NCI-H2171 (cell line): ENCODE measurements around the gene TBC1D21.

Experiments
- DNase-seq: peaks from one replicate; lab custom pipeline; 2025; lab: John Stamatoyannopoulos, UW

TBC1D21 gene

DNA sequence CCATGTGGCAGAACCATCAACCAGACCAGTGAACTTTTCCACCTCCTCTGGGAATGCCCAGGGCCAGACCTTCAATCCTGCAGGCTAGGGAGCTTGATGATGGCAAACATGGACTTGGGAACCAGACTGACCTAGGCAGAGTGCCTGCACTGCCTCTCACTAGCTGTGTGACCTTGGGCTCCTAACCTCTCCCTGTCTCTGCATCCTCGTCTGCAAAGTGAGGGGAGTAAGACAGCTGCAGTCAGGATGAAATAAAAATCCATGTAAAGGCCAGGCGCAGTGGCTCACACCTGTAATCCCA lies 35.4 kb downstream of the TBC1D21 start:
- no peak for DNase-seq

DNA sequence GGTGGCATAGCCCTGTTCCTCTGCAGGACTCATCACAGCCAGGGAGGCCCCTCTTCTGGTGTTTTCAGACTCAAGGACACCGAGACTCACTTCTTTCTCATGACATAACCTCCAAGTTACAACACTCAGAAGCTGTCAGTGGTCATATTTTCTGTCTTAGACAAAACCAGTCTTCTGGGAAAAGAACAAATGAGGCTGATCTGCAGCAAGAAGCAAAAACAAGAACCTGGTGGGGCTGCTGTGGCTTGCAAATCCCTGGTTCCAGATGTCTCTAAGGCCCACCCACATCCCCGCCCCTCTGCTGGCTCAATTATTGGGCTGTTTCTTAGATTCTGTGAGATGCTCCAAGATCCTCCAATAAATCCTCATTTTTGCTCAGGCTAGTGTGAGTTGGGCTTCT lies 36.3 kb downstream of the TBC1D21 start:
- DNase-seq, result no peak

DNA sequence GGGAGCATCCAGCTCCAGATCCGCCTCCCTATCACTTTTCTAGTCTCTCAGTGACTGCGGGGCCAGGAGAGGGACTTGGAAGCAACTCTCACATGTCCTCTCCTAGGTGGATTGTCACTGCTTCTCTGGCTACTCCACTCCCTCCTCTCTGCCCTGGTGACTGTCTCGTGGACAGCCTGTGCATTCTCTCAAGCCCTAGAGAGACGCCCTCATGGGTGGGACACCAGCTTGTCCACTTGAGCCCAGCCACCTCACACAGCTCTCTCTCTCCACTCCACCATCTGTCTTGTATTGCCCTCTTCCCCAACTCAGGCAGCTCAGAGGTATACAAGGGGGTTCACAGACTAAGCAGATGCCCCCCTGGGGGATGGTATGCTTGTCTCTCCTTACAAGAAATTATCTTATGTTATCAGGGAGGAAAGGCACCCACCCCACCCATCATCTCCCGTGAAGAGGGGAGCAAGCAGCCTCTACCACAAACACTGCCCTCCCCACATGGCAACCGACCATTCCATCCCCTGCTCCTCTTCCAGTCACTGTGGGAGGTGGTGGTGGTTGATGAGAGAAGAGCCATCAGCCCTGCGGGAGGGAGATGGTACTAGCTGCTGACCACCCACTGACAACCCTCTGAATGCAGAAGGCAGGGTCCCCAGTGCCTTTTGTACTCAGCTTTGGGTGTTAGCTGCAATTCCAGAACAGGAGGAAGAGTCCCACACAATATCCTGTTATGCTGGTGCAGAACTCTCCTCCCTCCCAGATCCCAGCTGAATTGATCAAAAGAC lies 37.3 kb downstream of the TBC1D21 start:
- DNase-seq, result no peak

DNA sequence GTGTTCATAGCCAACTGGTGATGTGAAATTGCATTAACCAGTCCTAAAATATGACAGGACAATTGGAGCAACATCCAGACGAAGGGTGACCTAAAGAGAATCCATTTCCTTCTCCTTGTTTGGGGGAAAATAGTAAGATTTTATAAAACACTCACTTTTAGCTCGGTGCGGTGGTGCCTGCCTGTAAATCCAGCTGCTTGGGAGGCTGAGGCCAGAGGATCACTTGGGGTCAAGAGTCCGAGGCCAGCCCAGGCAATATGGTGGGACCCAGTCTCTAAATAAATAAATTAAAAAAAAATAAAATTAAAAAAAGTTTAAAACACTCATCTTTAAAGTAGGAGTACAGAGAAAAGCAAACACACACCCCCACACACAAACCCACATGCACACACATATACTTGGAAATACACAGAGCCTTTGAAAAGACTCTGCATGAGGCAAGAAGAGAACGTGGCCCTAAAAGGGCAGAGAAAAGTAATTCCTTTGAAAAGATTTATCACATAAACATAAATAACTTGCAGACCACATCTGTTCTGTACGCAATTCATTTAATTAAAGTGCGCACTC lies 38.7 kb downstream of the TBC1D21 start:
- DNase-seq, result no peak

DNA sequence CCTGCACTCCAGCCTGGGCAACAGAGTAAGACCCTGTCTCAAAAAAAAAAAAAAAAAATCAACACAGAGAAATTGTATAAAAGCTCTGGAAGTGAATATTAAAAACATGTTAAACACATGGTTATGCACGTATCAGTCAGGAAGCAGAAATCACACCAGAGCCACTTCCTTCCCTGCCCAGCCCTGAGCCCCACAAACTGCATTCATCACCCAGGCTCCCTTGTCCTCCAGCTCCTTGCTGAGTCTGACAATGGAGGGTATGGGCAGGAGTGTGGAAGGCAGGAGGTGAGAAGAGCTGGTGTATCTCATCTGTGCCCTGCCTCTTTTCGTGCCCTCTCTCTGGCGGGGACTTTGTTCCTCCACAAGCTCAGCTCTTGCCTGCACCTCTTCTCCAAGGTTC lies 40.8 kb downstream of the TBC1D21 start:
- DNase-seq, result no peak

DNA sequence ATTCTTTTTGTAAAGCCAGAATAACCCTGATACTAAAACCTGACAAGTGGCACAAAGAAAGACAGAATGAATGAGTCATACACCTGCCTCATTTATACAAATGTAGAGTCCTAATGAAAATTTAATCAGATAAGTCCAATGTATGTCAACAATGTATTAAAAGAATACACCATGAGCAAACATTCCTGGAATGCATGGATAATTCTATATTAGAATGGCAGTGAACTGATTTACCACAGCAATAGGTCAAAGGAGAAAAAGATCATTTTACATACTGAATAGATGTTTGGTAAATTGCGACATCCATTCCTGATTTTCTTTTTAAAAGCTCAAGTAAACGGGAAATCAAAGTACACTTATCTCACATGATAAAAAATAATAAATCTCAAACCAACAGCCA lies 41.7 kb downstream of the TBC1D21 start:
- no peak for DNase-seq

DNA sequence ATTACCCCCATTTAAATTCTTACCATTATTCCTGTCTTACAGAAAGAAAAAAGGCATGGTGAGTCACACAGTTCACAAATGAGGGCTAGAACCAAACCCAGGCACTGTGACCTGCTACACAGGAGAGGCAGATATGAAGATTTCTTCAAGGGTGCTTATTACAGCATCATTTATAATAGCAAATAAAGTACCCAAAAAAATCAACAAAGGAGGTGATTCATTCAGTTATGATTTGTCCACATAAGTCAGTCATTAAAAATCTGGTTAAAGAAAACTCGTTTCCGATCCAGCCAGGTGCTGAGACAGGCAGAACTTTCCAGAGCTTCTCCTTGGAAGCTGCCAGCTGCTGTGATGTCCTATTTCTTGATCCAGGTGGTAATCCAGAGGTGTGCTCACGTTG lies 45.4 kb downstream of the TBC1D21 start:
- DNase-seq, result no peak

DNA sequence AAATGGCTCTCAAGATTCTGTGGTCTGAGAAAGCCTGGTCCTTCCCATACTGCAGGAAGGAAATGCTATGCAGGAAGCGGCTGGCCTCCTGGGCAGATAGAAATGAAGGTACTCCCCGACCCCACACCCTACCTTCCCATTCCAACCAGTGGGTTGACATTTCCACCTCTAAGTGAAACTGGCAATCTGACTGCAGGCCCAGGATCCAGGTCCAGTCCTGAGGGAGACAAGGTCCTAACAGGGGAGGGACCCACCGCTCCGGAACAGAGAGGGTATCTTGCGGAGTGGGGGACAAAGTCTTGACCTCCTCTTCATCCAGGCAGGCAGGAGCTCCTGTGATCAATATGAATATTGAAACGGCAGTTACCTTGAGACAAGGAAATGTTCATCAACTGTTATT lies 46.3 kb downstream of the TBC1D21 start:
- no peak for DNase-seq

DNA sequence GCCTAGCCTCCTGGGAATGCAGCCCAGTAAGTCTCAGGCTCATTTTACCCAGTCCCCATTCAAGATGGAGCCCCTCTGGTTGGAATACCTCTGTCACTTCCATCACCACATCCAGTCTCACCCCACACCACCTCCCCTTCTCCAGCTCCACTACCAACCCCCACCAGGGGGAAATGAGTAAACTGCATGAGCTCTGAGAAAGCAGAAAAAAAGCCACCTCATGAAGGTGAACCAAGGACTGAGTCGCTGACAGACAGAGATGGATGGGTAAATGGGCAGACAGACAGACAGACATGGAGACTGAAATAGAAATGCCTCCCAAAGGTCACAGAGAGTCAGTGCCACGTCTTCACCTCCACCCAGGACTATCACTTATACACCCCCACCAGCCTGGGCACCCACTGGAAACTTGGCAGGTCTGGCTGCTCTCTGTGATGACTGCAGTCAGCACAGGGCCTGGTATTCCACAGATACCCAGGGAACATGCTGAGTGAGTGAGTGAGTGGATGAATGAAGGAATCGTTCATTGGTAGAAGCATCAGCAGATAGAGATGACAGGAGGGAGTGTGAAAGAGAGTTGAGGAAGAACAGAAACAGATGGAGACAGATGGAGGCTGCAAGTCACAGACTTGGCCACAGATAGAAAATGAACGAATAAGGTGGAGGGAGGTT lies 48.0 kb downstream of the TBC1D21 start:
- DNase-seq, result peak; percentile 16

DNA sequence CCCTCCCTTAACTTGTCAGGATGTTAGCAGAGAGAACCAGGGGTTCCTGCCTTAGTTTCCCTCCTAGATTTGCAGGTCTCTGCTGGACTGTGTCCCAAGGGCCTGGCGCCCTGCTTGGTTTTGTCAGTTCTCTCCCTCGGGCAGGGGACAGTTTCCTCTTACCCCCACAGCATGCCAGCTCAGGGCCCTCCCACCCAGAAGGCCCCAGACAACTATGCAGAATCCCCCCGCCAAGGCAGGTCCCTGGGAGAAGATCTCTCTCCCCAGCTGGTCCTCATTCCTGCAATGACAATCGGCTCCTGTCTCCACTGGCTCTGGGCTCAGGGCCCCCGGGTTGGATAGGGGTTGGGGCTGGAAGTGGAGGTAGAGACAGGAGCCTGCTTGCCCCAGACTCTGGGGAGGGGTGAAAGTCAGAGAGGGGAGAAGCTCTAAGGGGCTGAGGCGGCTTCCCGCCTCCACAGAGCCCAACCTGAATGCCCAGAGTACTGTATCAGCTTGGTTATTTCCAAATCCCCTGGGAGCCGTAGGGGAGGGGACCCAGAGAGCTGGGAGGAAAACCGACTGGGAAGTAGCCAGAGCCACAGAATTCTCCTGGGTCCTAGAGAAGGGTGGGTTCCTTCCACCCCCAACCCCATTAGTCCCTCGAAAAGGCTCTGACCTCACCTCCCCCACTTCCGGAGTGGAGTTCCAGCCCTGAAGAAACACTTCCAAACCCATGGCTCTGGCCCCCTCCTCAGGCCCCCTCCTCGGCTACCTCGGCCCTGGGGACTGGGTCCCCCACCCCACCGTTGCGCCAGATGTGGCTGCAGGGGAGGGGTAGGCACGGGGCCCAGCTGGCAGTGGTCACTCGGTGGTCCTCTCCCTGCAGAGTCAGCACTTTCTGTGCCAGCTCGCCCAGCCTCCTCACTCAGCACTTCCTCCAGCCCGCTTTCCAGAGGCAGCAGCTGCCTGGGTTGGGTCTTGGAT lies 49.1 kb downstream of the TBC1D21 start:
- DNase-seq, result peak; percentile 84

DNA sequence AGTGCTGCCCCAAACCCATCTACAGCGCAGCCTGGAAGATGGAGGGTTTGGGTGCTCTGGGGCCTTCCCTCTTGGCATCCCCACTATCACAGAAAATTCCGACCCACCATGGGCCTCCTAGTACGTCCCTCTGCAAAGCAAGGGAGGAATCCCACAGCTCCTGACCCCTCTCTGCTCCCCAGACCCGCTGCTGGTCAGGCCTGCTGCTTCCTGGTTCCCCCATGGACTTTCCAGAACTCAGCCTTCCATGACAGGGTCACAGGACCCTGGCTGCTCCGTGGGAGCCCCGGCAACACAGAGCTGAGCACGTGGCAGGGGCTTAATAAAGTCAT lies 49.8 kb downstream of the TBC1D21 start:
- no peak for DNase-seq

DNA sequence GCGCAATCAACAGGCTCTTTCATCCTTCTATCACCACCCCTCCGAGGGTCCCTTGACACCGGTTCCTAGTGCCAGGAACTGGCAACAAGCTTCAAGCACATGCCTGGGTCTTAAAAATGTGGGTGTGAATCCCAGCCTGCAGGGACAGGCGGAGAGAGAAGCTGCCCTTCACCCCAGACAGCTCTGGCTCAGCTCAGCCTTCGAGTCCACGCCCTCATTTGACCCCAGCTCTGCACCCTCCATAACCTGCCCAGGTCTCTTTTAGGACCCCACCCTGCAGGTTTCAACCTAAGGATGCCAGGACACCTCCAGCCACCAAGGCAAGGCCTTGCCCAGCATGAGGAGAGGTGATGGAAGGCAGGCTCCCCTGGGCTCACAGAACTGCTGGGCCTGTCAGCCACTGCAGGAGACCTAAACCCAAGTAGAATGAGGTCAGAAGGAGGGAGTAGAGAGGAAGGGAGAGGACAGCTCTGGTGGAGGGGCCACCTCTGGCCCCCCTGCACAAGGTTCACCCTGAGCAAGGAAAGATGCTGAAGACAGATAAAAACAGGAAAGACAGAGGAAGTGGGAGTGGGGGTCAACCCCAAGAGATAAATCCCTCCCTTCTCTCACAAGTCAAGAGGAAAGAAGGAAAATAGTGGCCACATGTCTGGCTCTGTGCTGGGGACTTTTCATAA lies 50.3 kb downstream of the TBC1D21 start:
- DNase-seq, result no peak

DNA sequence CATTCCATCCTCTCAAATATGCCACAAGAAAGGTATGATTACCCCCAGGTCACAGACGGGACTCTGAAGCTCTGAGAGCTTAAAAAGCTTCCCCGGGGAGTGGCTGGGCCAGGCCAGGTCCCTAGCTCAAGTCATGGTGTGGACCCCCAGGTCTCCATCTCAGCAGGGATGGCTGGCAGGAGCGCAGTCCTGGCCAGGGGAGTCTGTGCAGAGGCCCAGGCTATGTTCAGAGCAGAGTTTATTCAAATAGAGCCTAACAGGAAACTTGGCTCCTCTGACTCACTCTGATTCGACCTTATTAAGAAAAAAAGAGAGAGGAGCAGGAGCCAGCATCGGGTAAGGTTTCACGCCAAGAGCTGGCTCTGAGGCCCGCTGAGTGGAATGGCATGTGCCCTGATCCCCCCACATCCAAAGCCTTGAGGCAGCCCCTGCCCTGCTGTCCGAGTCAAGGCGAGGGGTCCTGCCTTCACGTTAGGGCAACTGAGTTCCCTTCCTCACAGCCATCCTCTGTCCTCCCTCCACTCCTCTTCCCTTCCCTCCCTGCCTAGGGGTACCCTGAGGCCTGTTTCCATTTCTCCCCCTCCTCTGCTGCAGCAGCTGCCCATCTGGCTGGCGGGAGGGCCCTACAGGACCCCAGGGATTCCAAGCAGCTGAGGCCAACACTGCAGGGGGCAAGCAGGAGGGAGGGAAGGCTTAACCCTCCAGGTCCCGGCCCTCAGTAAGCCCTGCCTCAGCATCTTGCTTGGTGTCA lies 51.0 kb downstream of the TBC1D21 start:
- DNase-seq, result peak; percentile 85

DNA sequence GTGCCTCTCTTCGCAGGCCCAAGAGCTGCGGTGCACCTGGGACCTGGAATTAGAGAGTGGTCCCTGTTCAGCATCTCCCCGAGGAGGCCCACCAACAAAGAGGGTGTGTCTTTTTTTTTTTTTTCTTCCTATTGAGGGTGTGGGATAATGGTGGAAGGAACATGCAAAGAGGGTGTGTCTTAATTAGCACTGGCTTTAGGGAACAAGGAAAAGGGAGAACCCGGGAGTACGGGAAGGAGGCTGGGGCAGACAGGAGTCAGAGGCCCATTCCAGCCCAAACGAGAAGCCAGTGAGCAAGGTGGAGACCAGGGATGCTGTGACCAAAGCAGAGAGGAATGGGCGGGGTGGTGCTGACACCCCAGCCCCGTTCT lies 52.5 kb downstream of the TBC1D21 start:
- DNase-seq, result peak; percentile 12

DNA sequence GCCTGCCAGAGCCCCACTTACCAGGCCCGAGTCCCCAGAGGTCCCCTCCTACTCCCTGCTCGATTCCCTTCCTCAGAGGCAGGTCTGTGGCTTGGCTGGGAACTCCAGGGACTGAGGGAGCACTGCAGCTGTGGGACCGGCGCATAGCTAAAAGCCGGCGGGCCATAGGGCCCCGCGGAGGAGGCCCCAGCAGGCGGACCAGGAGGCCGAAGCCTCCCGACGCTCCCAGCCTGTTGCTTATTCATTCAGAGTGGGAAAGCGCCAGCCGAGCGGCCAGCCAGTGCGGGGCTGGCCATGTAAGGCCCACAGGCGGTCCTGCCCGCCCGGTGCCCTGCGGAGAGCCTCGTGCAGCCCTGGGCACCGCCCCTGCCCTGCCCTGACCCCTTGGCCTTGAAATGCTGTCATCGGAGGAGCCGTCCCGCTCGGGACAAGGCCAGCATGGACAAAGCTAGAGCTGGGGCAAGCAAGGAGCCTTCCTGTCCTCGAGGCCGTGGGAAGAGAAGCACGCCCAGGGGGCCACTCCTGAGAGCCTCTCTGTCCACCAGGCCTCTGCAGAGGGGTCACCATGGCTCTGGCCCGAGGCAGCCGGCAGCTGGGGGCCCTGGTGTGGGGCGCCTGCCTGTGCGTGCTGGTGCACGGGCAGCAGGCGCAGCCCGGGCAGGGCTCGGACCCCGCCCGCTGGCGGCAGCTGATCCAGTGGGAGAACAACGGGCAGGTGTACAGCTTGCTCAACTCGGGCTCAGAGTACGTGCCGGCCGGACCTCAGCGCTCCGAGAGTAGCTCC lies 53.0 kb downstream of the TBC1D21 start, which contains the start of gene LOXL1:
Gene LOXL1, plus strand, starts transcription at position 244 of the 784 bp plus-strand sequence. Its CDS starts 322 bp downstream, at position 566.
- DNase-seq, result peak; percentile 61

DNA sequence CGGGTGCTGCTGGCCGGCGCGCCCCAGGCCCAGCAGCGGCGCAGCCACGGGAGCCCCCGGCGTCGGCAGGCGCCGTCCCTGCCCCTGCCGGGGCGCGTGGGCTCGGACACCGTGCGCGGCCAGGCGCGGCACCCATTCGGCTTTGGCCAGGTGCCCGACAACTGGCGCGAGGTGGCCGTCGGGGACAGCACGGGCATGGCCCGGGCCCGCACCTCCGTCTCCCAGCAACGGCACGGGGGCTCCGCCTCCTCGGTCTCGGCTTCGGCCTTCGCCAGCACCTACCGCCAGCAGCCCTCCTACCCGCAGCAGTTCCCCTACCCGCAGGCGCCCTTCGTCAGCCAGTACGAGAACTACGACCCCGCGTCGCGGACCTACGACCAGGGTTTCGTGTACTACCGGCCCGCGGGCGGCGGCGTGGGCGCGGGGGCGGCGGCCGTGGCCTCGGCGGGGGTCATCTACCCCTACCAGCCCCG lies 53.7 kb downstream of the TBC1D21 start:
- no peak for DNase-seq

DNA sequence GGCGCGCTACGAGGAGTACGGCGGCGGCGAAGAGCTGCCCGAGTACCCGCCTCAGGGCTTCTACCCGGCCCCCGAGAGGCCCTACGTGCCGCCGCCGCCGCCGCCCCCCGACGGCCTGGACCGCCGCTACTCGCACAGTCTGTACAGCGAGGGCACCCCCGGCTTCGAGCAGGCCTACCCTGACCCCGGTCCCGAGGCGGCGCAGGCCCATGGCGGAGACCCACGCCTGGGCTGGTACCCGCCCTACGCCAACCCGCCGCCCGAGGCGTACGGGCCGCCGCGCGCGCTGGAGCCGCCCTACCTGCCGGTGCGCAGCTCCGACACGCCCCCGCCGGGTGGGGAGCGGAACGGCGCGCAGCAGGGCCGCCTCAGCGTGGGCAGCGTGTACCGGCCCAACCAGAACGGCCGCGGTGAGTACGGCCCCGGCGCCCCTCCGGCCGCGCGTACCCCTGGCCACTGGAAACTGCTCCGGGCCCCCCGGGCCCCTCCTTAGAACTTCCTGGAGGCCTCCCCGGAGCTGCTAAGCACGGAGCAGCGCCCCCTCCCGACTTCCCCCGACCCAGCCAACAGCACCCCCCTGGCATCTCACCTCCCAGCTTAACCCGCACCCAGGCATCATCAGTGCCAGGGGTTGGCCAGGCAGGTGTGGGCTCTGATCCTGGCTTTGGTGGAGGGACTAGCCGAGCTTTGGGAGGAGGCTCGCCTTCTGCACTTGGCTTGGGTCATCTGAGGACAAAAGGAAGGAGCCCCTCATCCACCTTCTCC lies 54.3 kb downstream of the TBC1D21 start:
- DNase-seq, result peak; percentile 71

DNA sequence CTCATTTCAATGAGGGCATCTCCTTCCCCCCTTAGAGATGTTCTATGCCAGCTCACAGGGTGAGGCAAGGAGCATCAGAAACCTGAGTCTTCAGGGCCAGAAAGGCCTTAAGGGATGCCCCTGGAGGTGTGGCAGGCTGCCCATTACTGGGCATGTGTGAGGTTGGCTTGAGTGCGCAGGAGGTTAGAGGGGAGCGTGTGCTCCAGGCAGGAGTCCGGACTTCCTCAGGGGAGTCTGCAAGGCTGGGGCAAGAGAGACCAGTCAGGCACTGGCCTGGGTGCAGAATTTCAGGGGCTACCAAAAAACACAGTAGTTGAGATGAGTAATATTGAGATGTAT lies 54.8 kb downstream of the TBC1D21 start:
- DNase-seq, result no peak

DNA sequence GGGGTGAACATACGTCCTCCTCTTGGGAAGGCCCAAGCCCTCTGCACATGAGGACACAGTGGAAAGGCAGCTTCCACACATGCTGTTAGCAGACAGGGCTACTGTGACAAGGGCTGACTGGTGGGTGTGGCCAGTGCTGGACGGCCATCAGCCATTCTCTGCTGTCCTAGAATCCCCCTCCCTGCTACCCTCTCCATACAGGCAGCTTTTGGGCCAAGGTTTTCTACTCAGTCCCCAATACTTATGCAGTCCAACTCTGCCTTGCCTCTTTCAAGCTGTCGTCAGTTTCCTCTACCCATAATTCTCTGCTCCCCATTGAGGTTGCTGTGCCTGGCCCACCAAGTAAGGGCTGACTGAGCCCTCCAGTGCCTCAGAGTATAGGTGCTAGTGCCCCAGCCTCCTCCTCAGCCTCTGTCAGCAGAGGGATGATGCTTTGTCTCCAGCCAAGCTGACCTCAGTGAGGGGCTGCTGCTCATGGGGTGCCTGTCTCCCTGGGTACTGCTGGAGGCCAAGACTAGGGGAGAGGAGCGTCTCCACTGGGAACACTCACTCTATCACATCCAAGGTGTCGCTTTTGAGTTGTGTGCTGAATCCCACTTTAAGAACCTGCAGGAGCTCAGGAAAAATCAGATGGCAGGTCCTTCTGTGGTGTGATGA lies 55.7 kb downstream of the TBC1D21 start:
- DNase-seq, result no peak
